HEK293 (cell line): ENCODE measurements around the gene PDK4.

Experiments
- FEZF1 ChIP-seq: fragments of 450-650 bp; formaldehyde crosslinking; IDR thresholded peaks from 2 replicates; pipeline ENCODE4 v1.5.1; 2016; ENCODE audit warnings: missing biosample characterization, missing genetic modification characterization
- HIC1 ChIP-seq: fragments of 450-650 bp; formaldehyde crosslinking; IDR thresholded peaks from 2 replicates; pipeline ENCODE4 v1.5.1; 2016; ENCODE audit warnings: missing biosample characterization, missing genetic modification characterization
- HOXA7 ChIP-seq: sonication (generic); formaldehyde crosslinking; IDR thresholded peaks from 2 replicates; pipeline ENCODE4 v1.8.1; 2022; ENCODE audit warnings: missing genetic modification reagents, borderline replicate concordance
- IKZF3 ChIP-seq: fragments of 450-650 bp; IDR thresholded peaks from 2 replicates; pipeline ENCODE4 v1.5.0; 2018; ENCODE audit warnings: missing biosample characterization, mild to moderate bottlenecking, missing genetic modification characterization, moderate library complexity
- KLF8 ChIP-seq: fragments of 450-650 bp; formaldehyde crosslinking; IDR thresholded peaks from 2 replicates; pipeline ENCODE4 v1.5.1; 2016; ENCODE audit warnings: missing biosample characterization, missing genetic modification characterization
- PRDM6 ChIP-seq: fragments of 450-650 bp; formaldehyde crosslinking; IDR thresholded peaks from 2 replicates; pipeline ENCODE4 v1.5.1; 2017; ENCODE audit warnings: missing biosample characterization, missing genetic modification characterization
- REPIN1 ChIP-seq: fragments of 450-650 bp; formaldehyde crosslinking; IDR thresholded peaks from 2 replicates; pipeline ENCODE4 v1.5.1; 2017; ENCODE audit warnings: missing biosample characterization, missing genetic modification characterization, low read depth
- SCRT1 ChIP-seq: fragments of 450-650 bp; formaldehyde crosslinking; IDR thresholded peaks from 2 replicates; pipeline ENCODE4 v1.5.1; 2016; ENCODE audit warnings: missing biosample characterization, missing genetic modification characterization, borderline replicate concordance
- SCRT2 ChIP-seq: fragments of 450-650 bp; formaldehyde crosslinking; IDR thresholded peaks from 2 replicates; pipeline ENCODE4 v1.5.1; 2016; ENCODE audit warnings: missing biosample characterization, missing genetic modification characterization
- TSHZ1 ChIP-seq: fragments of 450-650 bp; formaldehyde crosslinking; IDR thresholded peaks from 2 replicates; pipeline ENCODE4 v1.5.1; 2016; ENCODE audit warnings: missing biosample characterization, missing genetic modification characterization, borderline replicate concordance
- ZBTB17 ChIP-seq: fragments of 450-650 bp; formaldehyde crosslinking; IDR thresholded peaks from 2 replicates; pipeline ENCODE4 v1.5.1; 2016; ENCODE audit warnings: missing biosample characterization, missing genetic modification characterization
- ZBTB20 ChIP-seq: fragments of 450-650 bp; formaldehyde crosslinking; IDR thresholded peaks from 2 replicates; pipeline ENCODE4 v1.5.1; 2016; ENCODE audit warnings: missing biosample characterization, missing genetic modification characterization
- ZIC2 ChIP-seq: fragments of 450-650 bp; formaldehyde crosslinking; IDR thresholded peaks from 2 replicates; pipeline ENCODE4 v1.5.1; 2016; ENCODE audit warnings: missing biosample characterization, missing genetic modification characterization
- ZNF112 ChIP-seq: fragments of 450-650 bp; formaldehyde crosslinking; IDR thresholded peaks from 2 replicates; pipeline ENCODE4 v1.5.0; 2017; ENCODE audit warnings: missing biosample characterization, missing genetic modification characterization
- ZNF121 ChIP-seq: fragments of 450-650 bp; formaldehyde crosslinking; IDR thresholded peaks from 2 replicates; pipeline ENCODE4 v1.5.1; 2016; ENCODE audit warnings: missing biosample characterization, missing genetic modification characterization
- ZNF146 ChIP-seq: fragments of 450-650 bp; formaldehyde crosslinking; IDR thresholded peaks from 2 replicates; pipeline ENCODE4 v1.5.1; 2016; ENCODE audit warnings: missing biosample characterization, missing genetic modification characterization
- ZNF148 ChIP-seq: fragments of 450-650 bp; formaldehyde crosslinking; IDR thresholded peaks from 2 replicates; pipeline ENCODE4 v1.5.0; 2017; ENCODE audit warnings: missing biosample characterization, missing genetic modification characterization, borderline replicate concordance
- ZNF2 ChIP-seq: fragments of 450-650 bp; formaldehyde crosslinking; IDR thresholded peaks from 2 replicates; pipeline ENCODE4 v1.5.1; 2016; ENCODE audit warnings: missing biosample characterization, missing genetic modification characterization
- ZNF211 ChIP-seq: fragments of 450-650 bp; formaldehyde crosslinking; IDR thresholded peaks from 2 replicates; pipeline ENCODE4 v1.5.1; 2016; ENCODE audit warnings: low read depth, missing biosample characterization, missing genetic modification characterization
- ZNF239 ChIP-seq: fragments of 450-650 bp; formaldehyde crosslinking; IDR thresholded peaks from 2 replicates; pipeline ENCODE4 v1.5.1; 2016; ENCODE audit warnings: missing biosample characterization, missing genetic modification characterization
- ZNF341 ChIP-seq: fragments of 450-650 bp; formaldehyde crosslinking; IDR thresholded peaks from 2 replicates; pipeline ENCODE4; 2016; ENCODE audit warnings: low read depth, missing biosample characterization, missing genetic modification characterization
- ZNF416 ChIP-seq: fragments of 450-650 bp; formaldehyde crosslinking; IDR thresholded peaks from 2 replicates; pipeline ENCODE4 v1.5.1; 2016; ENCODE audit warnings: missing biosample characterization, missing genetic modification characterization
- ZNF514 ChIP-seq: fragments of 450-650 bp; formaldehyde crosslinking; IDR thresholded peaks from 2 replicates; pipeline ENCODE4 v1.5.1; 2016; ENCODE audit warnings: missing biosample characterization, missing genetic modification characterization
- ZNF521 ChIP-seq: fragments of 450-650 bp; formaldehyde crosslinking; IDR thresholded peaks from 2 replicates; pipeline ENCODE4 v1.5.1; 2017; ENCODE audit warnings: missing biosample characterization, mild to moderate bottlenecking, missing genetic modification characterization
- ZNF561 ChIP-seq: fragments of 450-650 bp; IDR thresholded peaks from 2 replicates; pipeline ENCODE4 v1.5.1; 2018; ENCODE audit warnings: missing biosample characterization, missing genetic modification characterization, borderline replicate concordance
- ZNF600 ChIP-seq: fragments of 450-650 bp; formaldehyde crosslinking; IDR thresholded peaks from 2 replicates; pipeline ENCODE4 v1.5.1; 2016; ENCODE audit warnings: missing biosample characterization, missing genetic modification characterization
- ZNF629 ChIP-seq: fragments of 450-650 bp; formaldehyde crosslinking; IDR thresholded peaks from 2 replicates; pipeline ENCODE4 v1.5.1; 2017; ENCODE audit warnings: missing biosample characterization, missing genetic modification characterization
- ZNF791 ChIP-seq: fragments of 450-650 bp; formaldehyde crosslinking; IDR thresholded peaks from 2 replicates; pipeline ENCODE4 v1.5.1; 2016; ENCODE audit warnings: missing biosample characterization, missing genetic modification characterization
- ZNF792 ChIP-seq: fragments of 450-650 bp; formaldehyde crosslinking; IDR thresholded peaks from 2 replicates; pipeline ENCODE4 v1.5.1; 2016; ENCODE audit warnings: missing biosample characterization, missing genetic modification characterization
- ZNF837 ChIP-seq: fragments of 450-650 bp; formaldehyde crosslinking; IDR thresholded peaks from 2 replicates; pipeline ENCODE4 v1.5.1; 2016; ENCODE audit warnings: missing biosample characterization, missing genetic modification characterization
- TF ChIP-seq, protein P1 (sequence below): fragments of 450-650 bp; formaldehyde crosslinking; IDR thresholded peaks from 2 replicates; pipeline ENCODE4 v1.5.1; 2016; ENCODE audit warnings: missing biosample characterization, missing genetic modification characterization

PDK4 gene

GRCh38 chr7:95628831-95629439 is 32.6 kb upstream of the PDK4 start (continued):
- TF ChIP-seq ZIC2 (tag by site-specific recombination) (no peak), SCRT2 (no peak), ZNF2 (no peak), ZNF791 (tag by site-specific recombination) (no peak), ZNF561 (tag by site-specific recombination) (no peak), ZNF837 (tag by site-specific recombination) (no peak), ZNF416 (tag by site-specific recombination) (no peak), ZNF341 (no peak), ZNF211 (tag by site-specific recombination) (no peak), KLF8 (tag by site-specific recombination) (0 out of 2 replicates have a peak, but pooled peaks have one; percentile 49), HIC1 (no peak), ZNF112 (tag by site-specific recombination) (no peak), FEZF1 (tag by site-specific recombination) (peak; percentile 28; the same call in 1 of the 2 replicates), TSHZ1 (tag by site-specific recombination) (peak; percentile 20; the same call in 1 of the 2 replicates), IKZF3 (tag by site-specific recombination) (no peak), ZNF600 (tag by site-specific recombination) (no peak), HOXA7 (CRISPR knock-in tag) (no peak), ZBTB17 (tag by site-specific recombination) (no peak), ZBTB20 (tag by site-specific recombination) (no peak), ZNF792 (tag by site-specific recombination) (no peak), ZNF629 (peak; percentile 94), ZNF514 (tag by site-specific recombination) (no peak), ZNF521 (no peak), SCRT1 (no peak), REPIN1 (tag by site-specific recombination) (no peak), ZNF121 (no peak), ZNF146 (tag by site-specific recombination) (no peak), ZNF148 (no peak), ZNF239 (tag by site-specific recombination) (no peak), PRDM6 (tag by site-specific recombination) (no peak)
- TF ChIP-seq, protein P1, sequence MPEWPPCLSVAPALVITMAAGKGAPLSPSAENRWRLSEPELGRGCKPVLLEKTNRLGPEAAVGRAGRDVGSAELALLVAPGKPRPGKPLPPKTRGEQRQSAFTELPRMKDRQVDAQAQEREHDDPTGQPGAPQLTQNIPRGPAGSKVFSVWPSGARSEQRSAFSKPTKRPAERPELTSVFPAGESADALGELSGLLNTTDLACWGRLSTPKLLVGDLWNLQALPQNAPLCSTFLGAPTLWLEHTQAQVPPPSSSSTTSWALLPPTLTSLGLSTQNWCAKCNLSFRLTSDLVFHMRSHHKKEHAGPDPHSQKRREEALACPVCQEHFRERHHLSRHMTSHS (tag by site-specific recombination): no peak
